Right lobe of liver (tissue), 4 donors: ENCODE measurements around the gene RDH11.

Source experiments
- POLR2A ChIP-seq: fragments of 450-650 bp; IDR thresholded peaks from one replicate; pipeline ENCODE4 v1.6.1; 2017; ENCODE audit warnings: antibody characterized with exemption, mild to moderate bottlenecking
- TF ChIP-seq, protein P1 (sequence below), 4 donors: fragments of 200-600 bp in 3 of 4; fragments of 450-650 bp in 1 of 4; IDR thresholded peaks; one replicate each; pipeline versions ENCODE4 v1.5.1 to v1.8.0; 2016 to 2022; ENCODE audit warnings: antibody characterized with exemption in 4 of 4, mild to moderate bottlenecking in 2 of 4
- donor health status: DM: no; HTN: no; CAD: no.
- donor health status: DM: no; HTN: no; CAD: no.
- donor health status: DM: no; HTN: yes; CAD: no.

DNA sequence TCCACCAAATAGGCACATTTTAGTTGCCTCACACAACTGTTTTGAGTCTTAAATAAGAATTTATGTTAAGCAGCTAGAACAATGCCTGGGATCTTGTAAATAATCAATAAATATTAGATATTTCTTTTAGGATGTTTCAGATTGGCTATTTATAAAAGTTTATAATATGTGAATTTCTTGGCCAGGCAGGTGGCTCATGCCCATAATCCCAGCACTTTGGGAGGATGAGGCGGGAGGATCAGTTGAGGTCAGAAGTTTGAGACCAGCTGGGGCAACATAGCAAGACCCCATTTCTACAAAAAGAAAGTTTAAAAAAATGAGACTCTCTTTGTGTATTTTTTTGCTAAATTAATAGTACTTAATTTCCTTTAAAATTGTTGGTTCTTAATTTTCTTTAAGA lies 54.1 kb downstream of the RDH11 start:
- TF ChIP-seq, protein P1, sequence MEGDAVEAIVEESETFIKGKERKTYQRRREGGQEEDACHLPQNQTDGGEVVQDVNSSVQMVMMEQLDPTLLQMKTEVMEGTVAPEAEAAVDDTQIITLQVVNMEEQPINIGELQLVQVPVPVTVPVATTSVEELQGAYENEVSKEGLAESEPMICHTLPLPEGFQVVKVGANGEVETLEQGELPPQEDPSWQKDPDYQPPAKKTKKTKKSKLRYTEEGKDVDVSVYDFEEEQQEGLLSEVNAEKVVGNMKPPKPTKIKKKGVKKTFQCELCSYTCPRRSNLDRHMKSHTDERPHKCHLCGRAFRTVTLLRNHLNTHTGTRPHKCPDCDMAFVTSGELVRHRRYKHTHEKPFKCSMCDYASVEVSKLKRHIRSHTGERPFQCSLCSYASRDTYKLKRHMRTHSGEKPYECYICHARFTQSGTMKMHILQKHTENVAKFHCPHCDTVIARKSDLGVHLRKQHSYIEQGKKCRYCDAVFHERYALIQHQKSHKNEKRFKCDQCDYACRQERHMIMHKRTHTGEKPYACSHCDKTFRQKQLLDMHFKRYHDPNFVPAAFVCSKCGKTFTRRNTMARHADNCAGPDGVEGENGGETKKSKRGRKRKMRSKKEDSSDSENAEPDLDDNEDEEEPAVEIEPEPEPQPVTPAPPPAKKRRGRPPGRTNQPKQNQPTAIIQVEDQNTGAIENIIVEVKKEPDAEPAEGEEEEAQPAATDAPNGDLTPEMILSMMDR (IDR thresholded peaks at IDR 0.05) = no peak
- no peak for TF ChIP-seq POLR2A
